ENCODE results near the gene SLC4A7. TPM values are rescaled to one million over a fixed set of nuclear protein-coding genes. Genes with fewer than 3 reads are reported as not detected.

SLC4A7 gene
- total and polyA plus RNA-seq, 2 donors (not counting 1 experiment from before 2014, with no cell fraction given): 9.4 to 46.9 TPM

DNA sequence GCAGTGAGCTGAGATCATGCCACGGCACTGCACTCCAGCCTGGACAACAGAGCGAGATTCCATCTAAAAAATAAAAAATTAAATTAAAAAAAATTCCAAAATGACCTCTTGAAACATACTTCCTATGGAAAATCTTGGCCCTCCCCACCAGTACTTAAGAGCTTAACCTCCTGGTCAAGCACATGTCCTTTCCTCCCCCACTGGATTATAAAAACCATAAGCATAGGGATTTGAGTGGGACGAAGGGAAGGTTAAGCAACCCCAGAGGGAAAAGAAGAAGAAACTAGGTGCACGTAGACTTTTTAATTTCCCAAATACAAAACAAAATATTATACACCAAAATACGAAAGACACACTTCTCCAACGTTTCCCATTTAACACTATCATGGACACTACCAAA lies 25.3 kb downstream of the SLC4A7 start:
- TF ChIP-seq, protein P1, sequence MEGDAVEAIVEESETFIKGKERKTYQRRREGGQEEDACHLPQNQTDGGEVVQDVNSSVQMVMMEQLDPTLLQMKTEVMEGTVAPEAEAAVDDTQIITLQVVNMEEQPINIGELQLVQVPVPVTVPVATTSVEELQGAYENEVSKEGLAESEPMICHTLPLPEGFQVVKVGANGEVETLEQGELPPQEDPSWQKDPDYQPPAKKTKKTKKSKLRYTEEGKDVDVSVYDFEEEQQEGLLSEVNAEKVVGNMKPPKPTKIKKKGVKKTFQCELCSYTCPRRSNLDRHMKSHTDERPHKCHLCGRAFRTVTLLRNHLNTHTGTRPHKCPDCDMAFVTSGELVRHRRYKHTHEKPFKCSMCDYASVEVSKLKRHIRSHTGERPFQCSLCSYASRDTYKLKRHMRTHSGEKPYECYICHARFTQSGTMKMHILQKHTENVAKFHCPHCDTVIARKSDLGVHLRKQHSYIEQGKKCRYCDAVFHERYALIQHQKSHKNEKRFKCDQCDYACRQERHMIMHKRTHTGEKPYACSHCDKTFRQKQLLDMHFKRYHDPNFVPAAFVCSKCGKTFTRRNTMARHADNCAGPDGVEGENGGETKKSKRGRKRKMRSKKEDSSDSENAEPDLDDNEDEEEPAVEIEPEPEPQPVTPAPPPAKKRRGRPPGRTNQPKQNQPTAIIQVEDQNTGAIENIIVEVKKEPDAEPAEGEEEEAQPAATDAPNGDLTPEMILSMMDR (IDR thresholded peaks at IDR 0.05): no peak
- TF ChIP-seq EZH2 (IDR thresholded peaks at IDR 0.05; ENCODE audit: borderline replicate concordance, insufficient read depth, low read depth, low read length, poor library complexity, severe bottlenecking): no peak

GRCh38 chr3:27456554-27456953 lies 27.6 kb downstream of the SLC4A7 start:
- no peak for DNase-seq
- no CpG with 5 or more reads among the region's 2 CpGs for WGBS (ENCODE audit: insufficient coverage)
- no peak overlapping the region for H3K4me3 Mint-ChIP-seq

More for the DNA sequence above, 25.3 kb downstream of the SLC4A7 start:
- no peak for DNase-seq
- Mint-ChIP-seq H3K4me1 (peaks cover 29% of the 10 kb centered on the region), H3K9me3 (ENCODE audit: insufficient read depth) (no peaks in the 10 kb centered on the region), H3K4me3 (no peak overlapping the region), H3K27me3 (no peaks in the 10 kb centered on the region), H3K27ac (no peak overlapping the region)
- intact Hi-C loops (cut with micrococcal nuclease): no loop called here
- Histone ChIP-seq H3K4me3 (ENCODE audit: control extremely low read depth in 1 of 5, extremely low read depth in 1 of 5, insufficient read depth in 1 of 5, low read depth in 2 of 5, low read length in 4 of 5) (no peak overlapping the region), H3K27ac (ENCODE audit: low read length in 2 of 2) (no peak overlapping the region), H2AFZ (ENCODE audit: insufficient read depth, low read depth, low read length, poor library complexity, severe bottlenecking) (no peak overlapping the region), H3K9ac (ENCODE audit: low read length) (no peak overlapping the region), H3K79me2 (ENCODE audit: control insufficient read depth, insufficient read depth, low read length) (peaks cover 86% of the 10 kb centered on the region), H3K36me3 (replicated peaks in 1 of 2; ENCODE audit: control extremely low read depth in 1 of 2, control insufficient read depth in 1 of 2, extremely low read depth in 1 of 2, insufficient read depth in 2 of 2, low read length in 1 of 2) (peaks cover 3 to 6% of the 10 kb centered on the region in 2 experiments), H3K27me3 (replicated peaks in 1 of 4; ENCODE audit: control extremely low read depth in 1 of 4, control insufficient read depth in 3 of 4, insufficient read depth in 4 of 4, low read length in 3 of 4) (no peaks in the 10 kb centered on the region), H4K20me1 (ENCODE audit: control insufficient read depth, insufficient read depth, low read length, poor library complexity, severe bottlenecking) (peaks cover 31% of the 10 kb centered on the region), H3K4me1 (ENCODE audit: control insufficient read depth in 2 of 2, insufficient read depth in 2 of 2, low read length in 2 of 2) (peaks cover 0 to 8% of the 10 kb centered on the region in 2 donors), H3K4me2 (replicated peaks; ENCODE audit: low read depth, low read length, poor library complexity, severe bottlenecking) (no peak overlapping the region), H3K9me3 (ENCODE audit: control extremely low read depth in 1 of 3, control insufficient read depth in 2 of 3, insufficient read depth in 1 of 3, low read length in 2 of 3) (peaks cover 0 to 13% (median 0%) of the 10 kb centered on the region in 3 donors)
- no peak for ATAC-seq (ENCODE audit: low read depth)
- WGBS (ENCODE audit: insufficient coverage): no CpG with 5 or more reads among the region's 6 CpGs
- ChIA-PET CTCF (interaction anchor here (1.2 to 1.6 kb wide), 2 partner anchors 8 to 9 kb away, joined by 4 read pairs; no protein-coding TSS in a partner anchor), POLR2A (no interaction called here)

More at GRCh38 chr3:27456554-27456953, 27.6 kb downstream of the SLC4A7 start:
- Histone ChIP-seq H3K27me3 (replicated peaks in 1 of 4; ENCODE audit: control extremely low read depth in 1 of 4, control insufficient read depth in 3 of 4, insufficient read depth in 4 of 4, low read length in 3 of 4) (no peaks in the 10 kb centered on the region), H3K27ac (ENCODE audit: low read length in 2 of 2) (no peak overlapping the region), H3K4me2 (replicated peaks; ENCODE audit: low read depth, low read length, poor library complexity, severe bottlenecking) (no peak overlapping the region), H3K79me2 (ENCODE audit: control insufficient read depth, insufficient read depth, low read length) (peaks cover 62% of the 10 kb centered on the region), H2AFZ (ENCODE audit: insufficient read depth, low read depth, low read length, poor library complexity, severe bottlenecking) (no peak overlapping the region), H3K9ac (ENCODE audit: low read length) (no peak overlapping the region), H3K4me3 (ENCODE audit: control extremely low read depth in 1 of 5, extremely low read depth in 1 of 5, insufficient read depth in 1 of 5, low read depth in 2 of 5, low read length in 4 of 5) (no peak overlapping the region), H3K4me1 (ENCODE audit: control insufficient read depth in 2 of 2, insufficient read depth in 2 of 2, low read length in 2 of 2) (peaks cover 7 to 8% of the 10 kb centered on the region in 2 donors), H3K36me3 (replicated peaks in 1 of 2; ENCODE audit: control extremely low read depth in 1 of 2, control insufficient read depth in 1 of 2, extremely low read depth in 1 of 2, insufficient read depth in 2 of 2, low read length in 1 of 2) (peaks cover 3 to 4% of the 10 kb centered on the region in 2 experiments), H3K9me3 (ENCODE audit: control extremely low read depth in 1 of 3, control insufficient read depth in 2 of 3, insufficient read depth in 1 of 3, low read length in 2 of 3) (no peaks in the 10 kb centered on the region), H4K20me1 (ENCODE audit: control insufficient read depth, insufficient read depth, low read length, poor library complexity, severe bottlenecking) (peaks cover 23% of the 10 kb centered on the region)
- Mint-ChIP-seq H3K27me3 (no peaks in the 10 kb centered on the region), H3K9me3 (ENCODE audit: insufficient read depth) (no peaks in the 10 kb centered on the region), H3K27ac (no peak overlapping the region), H3K4me1 (peaks cover 48% of the 10 kb centered on the region)
- no peak for ATAC-seq (ENCODE audit: low read depth)
- intact Hi-C loops (cut with micrococcal nuclease): no loop called here
- POLR2A ChIA-PET: no interaction called here
- TF ChIP-seq, protein P1 (IDR thresholded peaks at IDR 0.05): no peak
- TF ChIP-seq EZH2 (IDR thresholded peaks at IDR 0.05; ENCODE audit: borderline replicate concordance, insufficient read depth, low read depth, low read length, poor library complexity, severe bottlenecking): no peak
- CTCF ChIA-PET: interaction anchor here (0.6 kb wide), 1 partner anchor 9 kb away, joined by 3 read pairs; no protein-coding TSS in a partner anchor
